Brain microvascular endothelial cell (primary cell): ENCODE data around the gene C12orf50.

Experiments used
- DNase-seq: peaks from one replicate; pipeline ENCODE4 v3.0.0-alpha.2; 2020
- H3K27ac ChIP-seq: fragments of 250-450 bp; sonication (Bioruptor Pico); 2 replicates; pipeline ENCODE4 v1.5.1; 2020; ENCODE audit warnings: mild to moderate bottlenecking, moderate library complexity
- H3K27me3 ChIP-seq: fragments of 250-450 bp; sonication (Bioruptor Pico); replicated peaks from 2 replicates; pipeline ENCODE4 v1.5.1; 2020; ENCODE audit warnings: mild to moderate bottlenecking
- H3K36me3 ChIP-seq: fragments of 250-450 bp; sonication (Bioruptor Pico); replicated peaks from 2 replicates; pipeline ENCODE4 v1.5.1; 2020; ENCODE audit warnings: mild to moderate bottlenecking
- H3K4me3 ChIP-seq: 2 replicates; pipeline ENCODE4 v1.5.1; 2011; ENCODE audit warnings: low read depth, mild to moderate bottlenecking, control low read depth, low read length, moderate library complexity
- CTCF ChIP-seq: IDR thresholded peaks from 2 replicates; pipeline ENCODE4 v1.5.1; 2011; ENCODE audit warnings: low read depth, mild to moderate bottlenecking, moderate library complexity, low read length, control low read depth, inconsistent platforms; ENCODE audit errors: missing control alignments
- in situ Hi-C: cut with HindIII; loops from 2 replicates; pipeline ENCODE4 v1.10.0; 2017; ENCODE audit warnings: low sequenced_read_pairs, low pct_ligation_motif_present

The C12orf50 gene

DNA sequence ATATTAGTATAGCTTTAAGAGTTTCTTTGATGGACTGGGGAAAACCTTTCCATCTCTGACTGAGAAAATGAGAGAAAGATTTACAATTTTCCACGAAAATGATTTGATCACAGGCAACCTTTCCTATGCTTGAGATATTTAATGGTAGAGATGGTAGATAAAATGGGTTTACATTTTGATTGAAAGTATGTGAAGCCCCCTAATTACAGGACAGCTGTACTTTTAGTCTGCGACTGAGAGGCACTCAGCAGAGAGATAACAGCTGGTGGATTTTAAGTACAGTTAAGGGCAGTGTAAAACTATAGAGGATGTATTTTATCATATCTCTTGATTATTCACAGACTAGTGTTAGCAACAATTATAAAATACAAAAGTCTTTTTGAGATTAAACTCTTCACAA lies 40.7 kb downstream of the C12orf50 start:
- no peaks in the 10 kb centered on the region for H3K27me3 ChIP-seq
- no peak overlapping the region for H3K27ac ChIP-seq
- in situ Hi-C loops, result no loop called here
- no peaks in the 10 kb centered on the region for H3K36me3 ChIP-seq
- DNase-seq, result no peak
- no peak for TF ChIP-seq CTCF
- no peak overlapping the region for H3K4me3 ChIP-seq

DNA sequence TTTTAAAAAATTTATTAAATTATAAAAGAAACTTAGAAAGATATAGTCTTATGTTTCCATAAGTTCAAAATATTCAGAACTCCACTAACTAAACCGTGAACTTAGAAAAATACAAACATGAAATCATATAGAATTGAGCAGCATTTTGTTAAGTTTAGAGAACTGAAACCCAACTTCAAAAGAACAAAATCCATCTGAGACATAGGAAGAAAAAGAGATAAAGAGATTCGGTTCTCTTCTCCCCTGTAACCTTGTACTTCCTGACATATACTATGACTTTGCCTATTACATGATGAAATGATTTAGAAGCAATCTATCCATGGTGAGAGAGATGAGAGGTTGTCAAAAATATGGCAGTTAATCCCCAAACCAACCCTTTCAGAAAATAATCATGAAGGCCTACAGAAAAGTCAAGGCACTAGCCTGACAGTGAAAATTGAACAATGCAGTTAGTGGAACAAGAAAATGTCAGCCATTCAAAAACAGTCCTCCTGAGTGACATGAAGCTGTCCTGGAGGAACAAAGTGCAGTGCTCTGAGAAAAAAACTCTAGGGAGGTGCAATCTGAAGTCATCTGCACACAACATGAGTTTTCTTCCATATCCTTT lies 44.0 kb downstream of the C12orf50 start:
- no peak overlapping the region for H3K4me3 ChIP-seq
- no peak overlapping the region for H3K27ac ChIP-seq
- no peaks in the 10 kb centered on the region for H3K27me3 ChIP-seq
- TF ChIP-seq CTCF, result no peak
- no peaks in the 10 kb centered on the region for H3K36me3 ChIP-seq
- no peak for DNase-seq
- in situ Hi-C loops, result no loop called here

DNA sequence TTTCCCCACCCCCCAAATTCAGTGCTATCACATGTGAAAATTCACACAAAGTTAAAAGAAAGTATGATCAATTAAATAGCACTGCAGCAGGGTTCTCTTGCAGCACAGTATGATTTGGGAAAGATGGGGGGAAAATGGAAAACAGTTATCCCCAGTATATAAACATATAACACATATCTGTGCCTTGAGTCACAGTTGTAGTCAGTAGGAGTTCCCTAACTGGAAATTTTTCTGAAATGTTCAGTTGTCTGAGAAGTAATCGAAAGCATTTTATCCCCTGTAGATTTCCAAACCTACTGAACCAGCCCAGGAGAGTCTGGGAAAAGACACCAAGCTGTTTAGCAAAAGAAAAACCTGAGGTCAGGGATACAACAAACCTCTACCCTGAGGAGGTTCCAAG lies 47.0 kb downstream of the C12orf50 start:
- Histone ChIP-seq H3K27ac (peak overlapping the region; percentile 41), H3K36me3 (no peaks in the 10 kb centered on the region), H3K27me3 (no peaks in the 10 kb centered on the region), H3K4me3 (no peak overlapping the region)
- in situ Hi-C loops, result no loop called here
- peak; percentile 35 for DNase-seq
- TF ChIP-seq CTCF, result no peak

GRCh38 chr12:87981495-87981894 lies 47.7 kb downstream of the C12orf50 start:
- in situ Hi-C loops, result no loop called here
- TF ChIP-seq CTCF, result no peak
- Histone ChIP-seq H3K36me3 (no peaks in the 10 kb centered on the region), H3K4me3 (no peak overlapping the region), H3K27me3 (no peaks in the 10 kb centered on the region), H3K27ac (peak overlapping the region; percentile 32)
- DNase-seq, result peak; percentile 33

DNA sequence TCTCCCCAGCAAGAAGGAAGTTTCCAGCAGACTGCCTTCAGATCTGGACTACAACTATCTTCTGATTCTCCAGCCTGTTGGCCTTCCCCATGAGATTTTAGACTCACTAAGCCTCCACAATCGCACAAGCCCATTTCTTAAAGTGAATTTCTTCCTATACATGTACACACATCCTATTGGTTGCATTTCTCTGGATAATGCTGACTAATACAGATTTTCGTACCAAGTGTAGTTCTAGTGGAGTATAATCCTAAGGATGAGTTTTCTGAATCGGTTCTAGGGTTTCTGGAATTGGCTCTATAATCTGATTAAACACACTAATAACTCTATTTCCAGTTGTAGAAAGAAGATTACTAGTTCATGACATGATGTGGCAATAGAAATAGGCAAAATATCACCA lies 53.3 kb downstream of the C12orf50 start:
- no peak for DNase-seq
- H3K36me3 ChIP-seq, result no peaks in the 10 kb centered on the region
- no peaks in the 10 kb centered on the region for H3K27me3 ChIP-seq
- no peak overlapping the region for H3K27ac ChIP-seq
- no peak for TF ChIP-seq CTCF
- no peak overlapping the region for H3K4me3 ChIP-seq
- in situ Hi-C loops, result no loop called here

- in situ Hi-C loops, result no loop called here
- DNase-seq, result no peak
Measured at GRCh38 chr12:87967871-87968270, 61.3 kb downstream of the C12orf50 start.

More at GRCh38 chr12:87967871-87968270, 61.3 kb downstream of the C12orf50 start:
- H3K27me3 ChIP-seq, result no peaks in the 10 kb centered on the region
- no peaks in the 10 kb centered on the region for H3K36me3 ChIP-seq
- TF ChIP-seq CTCF, result no peak
- H3K4me3 ChIP-seq, result no peak overlapping the region
- H3K27ac ChIP-seq, result no peak overlapping the region
